B cell (primary cell): ENCODE measurements around the gene TBC1D1.

Experiments
- EZH2 ChIP-seq: IDR thresholded peaks from 2 replicates; pipeline ENCODE4 v1.6.1; 2012; ENCODE audit warnings: borderline replicate concordance, low read depth, mild to moderate bottlenecking, moderate library complexity, low read length; ENCODE audit not compliant: insufficient read depth, poor library complexity, severe bottlenecking
- TF ChIP-seq, protein P1 (sequence below): fragments of 200-600 bp; IDR thresholded peaks from one replicate; pipeline ENCODE4 v1.8.0; 2022; ENCODE audit warnings: antibody characterized with exemption, mild to moderate bottlenecking

DNA sequence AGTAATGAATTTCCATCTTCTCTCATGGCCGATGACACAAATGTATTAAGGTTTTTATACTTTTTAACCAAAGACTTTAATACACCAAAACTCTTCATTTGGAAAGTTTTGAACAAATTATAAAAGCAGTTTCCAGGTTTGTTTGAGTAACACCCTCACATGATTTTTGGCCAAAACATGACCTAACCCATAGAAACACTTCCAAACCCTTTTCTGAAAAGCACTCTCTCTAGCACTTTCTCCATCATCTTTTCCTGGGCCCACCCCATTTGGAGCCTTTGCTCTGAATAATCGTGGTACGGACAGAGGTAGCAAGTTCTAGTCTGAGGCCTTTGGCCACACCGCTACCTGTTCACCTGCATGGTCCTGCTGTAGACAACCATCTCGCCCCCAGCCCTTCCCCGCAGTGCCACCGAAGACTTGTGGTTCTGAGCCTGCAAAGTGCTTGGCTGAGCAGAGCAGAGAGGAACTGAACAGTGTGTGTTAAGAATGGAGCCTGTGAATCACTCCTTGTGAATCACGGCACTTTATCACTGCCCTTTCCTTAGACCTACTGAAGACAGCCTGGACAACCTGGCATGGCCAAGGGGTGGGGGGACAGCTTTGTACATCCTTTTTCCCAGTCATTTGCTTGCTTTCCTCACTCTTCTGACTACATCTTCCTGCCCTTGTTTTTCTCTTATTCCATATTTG lies 251.1 kb downstream of the TBC1D1 start:
- TF ChIP-seq, protein P1, sequence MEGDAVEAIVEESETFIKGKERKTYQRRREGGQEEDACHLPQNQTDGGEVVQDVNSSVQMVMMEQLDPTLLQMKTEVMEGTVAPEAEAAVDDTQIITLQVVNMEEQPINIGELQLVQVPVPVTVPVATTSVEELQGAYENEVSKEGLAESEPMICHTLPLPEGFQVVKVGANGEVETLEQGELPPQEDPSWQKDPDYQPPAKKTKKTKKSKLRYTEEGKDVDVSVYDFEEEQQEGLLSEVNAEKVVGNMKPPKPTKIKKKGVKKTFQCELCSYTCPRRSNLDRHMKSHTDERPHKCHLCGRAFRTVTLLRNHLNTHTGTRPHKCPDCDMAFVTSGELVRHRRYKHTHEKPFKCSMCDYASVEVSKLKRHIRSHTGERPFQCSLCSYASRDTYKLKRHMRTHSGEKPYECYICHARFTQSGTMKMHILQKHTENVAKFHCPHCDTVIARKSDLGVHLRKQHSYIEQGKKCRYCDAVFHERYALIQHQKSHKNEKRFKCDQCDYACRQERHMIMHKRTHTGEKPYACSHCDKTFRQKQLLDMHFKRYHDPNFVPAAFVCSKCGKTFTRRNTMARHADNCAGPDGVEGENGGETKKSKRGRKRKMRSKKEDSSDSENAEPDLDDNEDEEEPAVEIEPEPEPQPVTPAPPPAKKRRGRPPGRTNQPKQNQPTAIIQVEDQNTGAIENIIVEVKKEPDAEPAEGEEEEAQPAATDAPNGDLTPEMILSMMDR = no peak
- TF ChIP-seq EZH2 = no peak
